HG02970 (cell line): Measurements from ENCODE around the gene FOSL1.

Experiments used
- ATAC-seq: cut with Tn5 transposase; IDR thresholded peaks from one replicate; pipeline ENCODE4 v1.9.1; 2021; ENCODE audit warnings: mild to moderate bottlenecking, moderate library complexity, moderate number of reproducible peaks; ENCODE audit not compliant: unreplicated experiment, low FRiP score

FOSL1 gene

DNA sequence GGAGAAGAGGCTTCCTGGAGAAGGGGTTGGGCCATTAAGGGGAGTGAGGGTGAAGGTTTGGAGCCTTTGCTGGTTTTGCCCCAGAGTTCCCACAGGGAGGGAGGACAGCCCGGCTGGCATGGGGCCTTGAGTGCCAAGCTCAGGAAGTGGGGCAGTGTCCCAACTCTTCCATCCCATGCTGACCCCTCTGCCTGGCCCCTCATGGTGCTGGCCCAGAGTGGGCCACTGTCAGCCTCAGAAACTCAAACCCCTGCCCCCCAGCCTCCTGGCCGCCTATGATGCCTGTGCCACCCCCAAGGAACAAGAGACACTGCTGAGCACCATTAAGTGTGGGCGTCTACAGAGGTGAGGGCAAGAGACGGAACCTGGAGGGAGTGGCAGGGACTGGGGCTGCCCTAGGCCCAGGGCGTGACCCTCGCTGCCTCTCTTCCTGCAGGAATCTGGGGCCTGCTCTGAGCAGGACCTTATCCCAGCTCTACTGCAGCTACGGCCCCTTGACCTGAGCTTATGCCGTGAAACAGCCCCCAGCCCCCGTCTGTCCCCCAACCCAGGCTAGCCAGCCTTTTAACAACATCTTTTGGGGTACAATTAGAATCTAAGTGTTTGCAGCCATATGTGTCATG lies 34.5 kb downstream of the FOSL1 start:
- ATAC-seq = no peak

DNA sequence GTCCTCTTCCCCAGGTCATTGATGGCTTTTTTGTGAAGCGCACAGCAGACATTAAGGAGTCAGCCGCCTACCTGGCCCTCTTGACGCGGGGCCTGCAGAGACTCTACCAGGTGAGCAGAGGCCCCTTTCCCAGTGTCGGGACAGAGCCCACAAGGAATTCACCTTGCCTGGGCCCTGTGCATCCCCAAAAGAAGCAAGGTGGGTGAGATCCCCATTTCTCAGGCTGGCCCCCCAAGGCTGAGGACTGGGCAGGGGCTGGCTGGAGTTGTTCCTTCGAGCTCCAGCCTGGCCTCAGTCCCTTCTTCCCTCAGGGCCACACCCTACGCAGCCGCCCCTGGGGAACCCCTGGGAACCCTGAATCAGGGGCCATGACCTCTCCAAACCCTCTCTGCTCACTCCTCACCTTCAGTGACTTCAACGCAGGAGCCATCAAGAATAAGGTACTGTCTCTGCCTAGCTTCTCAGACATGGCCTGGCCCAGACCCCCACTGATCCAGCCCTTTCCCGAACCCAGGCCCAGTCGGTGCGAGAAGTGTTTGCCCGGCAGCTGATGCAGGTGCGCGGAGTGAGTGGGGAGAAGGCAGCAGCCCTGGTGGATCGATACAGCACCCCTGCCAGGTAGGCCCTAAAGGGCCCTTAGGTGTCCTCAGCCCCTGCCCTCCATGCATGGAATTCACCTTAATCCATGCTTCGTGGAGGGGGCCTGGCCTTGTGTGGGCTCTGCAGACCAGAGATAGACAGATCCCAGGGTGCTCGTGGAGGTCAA lies 35.3 kb downstream of the FOSL1 start:
- ATAC-seq = no peak

GRCh38 chr11:65863889-65864705 lies 36.1 kb downstream of the FOSL1 start:
- ATAC-seq = no peak

DNA sequence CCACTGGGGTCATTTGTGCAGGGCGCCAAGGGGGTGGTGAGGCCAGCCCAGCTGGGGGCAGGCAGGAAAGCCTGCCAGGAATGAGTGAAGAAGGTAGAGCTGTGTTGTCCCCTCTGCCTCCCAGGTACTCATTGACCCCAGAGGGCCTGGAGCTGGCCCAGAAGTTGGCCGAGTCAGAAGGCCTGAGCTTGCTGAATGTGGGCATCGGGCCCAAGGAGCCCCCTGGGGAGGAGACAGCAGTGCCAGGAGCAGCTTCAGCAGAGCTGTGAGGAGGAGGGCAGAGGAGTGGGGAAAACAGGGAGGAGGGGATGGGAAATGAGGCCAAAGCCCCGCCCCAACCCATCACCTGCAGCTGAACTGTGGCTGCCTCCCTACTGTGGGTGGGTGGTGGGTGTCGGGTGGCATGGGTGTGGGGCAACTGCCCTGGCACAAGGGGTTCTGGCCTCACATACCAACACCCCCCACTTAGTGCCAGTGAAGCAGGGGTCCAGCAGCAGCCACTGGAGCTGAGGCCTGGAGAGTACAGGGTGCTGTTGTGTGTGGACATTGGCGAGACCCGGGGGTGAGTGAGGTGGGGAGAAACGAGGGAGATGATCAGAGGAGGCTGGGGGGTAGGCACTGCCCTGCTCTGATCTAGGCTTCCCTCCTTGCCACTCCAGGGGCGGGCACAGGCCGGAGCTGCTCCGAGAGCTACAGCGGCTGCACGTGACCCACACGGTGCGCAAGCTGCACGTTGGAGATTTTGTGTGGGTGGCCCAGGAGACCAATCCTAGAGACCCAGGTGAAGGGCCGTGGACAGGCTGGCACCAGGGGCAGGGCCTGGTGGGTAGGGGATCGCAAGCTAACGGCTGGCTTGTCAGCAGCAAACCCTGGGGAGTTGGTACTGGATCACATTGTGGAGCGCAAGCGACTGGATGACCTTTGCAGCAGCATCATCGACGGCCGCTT lies 37.0 kb downstream of the FOSL1 start:
- ATAC-seq = no peak

GRCh38 chr11:65862191-65862735 lies 37.9 kb downstream of the FOSL1 start:
- ATAC-seq = no peak

DNA sequence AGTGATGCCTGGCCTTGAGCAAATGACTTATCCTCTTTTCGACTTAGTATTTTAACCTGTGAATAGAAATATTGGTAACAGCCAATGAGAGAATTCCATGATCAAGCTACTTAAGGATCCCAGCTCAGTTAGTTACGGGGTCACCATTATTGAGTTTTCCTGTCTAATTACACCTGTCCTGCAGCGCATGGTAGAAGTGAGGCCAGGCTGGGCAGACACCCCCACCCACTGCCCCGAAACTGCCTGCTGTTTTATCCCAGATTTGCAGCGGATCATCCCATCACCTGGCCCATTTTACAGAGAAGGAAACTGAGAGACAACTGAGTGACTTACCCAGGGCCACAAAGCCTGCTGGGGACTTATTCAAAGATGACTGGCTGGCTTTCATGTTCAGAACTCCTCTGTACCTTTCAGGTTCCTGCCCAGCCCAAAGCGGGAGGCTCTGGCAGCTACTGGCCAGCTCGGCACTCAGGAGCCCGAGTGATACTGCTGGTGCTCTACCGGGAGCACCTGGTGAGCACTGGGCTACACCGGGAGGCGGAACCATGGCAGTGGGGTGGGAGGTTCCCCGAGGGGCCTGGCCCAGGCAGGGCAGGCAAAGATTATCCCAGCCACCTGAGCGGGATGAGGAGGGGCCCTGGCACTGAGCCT lies 38.5 kb downstream of the FOSL1 start:
- ATAC-seq = no peak

DNA sequence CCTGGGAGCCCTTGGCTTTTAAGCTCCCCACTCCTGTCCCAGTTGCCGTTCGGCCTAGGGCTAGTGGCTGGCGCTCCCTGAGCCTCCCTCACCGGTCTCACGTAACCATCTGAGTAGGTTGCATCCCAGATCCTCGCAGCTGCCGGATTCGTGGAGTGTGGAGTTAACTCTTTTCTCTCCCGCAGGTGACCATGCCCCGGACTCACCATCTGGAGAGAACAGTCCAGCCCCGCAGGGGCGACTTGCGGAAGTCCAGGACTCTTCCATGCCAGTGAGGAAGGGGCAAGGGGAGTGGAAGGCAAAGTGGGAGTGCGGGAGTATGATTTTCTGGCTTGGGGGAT lies 39.1 kb downstream of the FOSL1 start:
- ATAC-seq = no peak

- peak; percentile 22 for ATAC-seq
These were observed 39.7 kb downstream of the FOSL1 start, which contains the start of gene MUS81 for GRCh38 chr11:65860278-65861164. Gene MUS81 (plus strand): TSS chr11:65860433. CDS start chr11:65860754, 321 bp downstream.

GRCh38 chr11:65859812-65860277 lies 40.3 kb downstream of the FOSL1 start:
- ATAC-seq = no peak

- ATAC-seq = peak; percentile 37
These were observed 40.9 kb downstream of the FOSL1 start for GRCh38 chr11:65859095-65859811.

GRCh38 chr11:65858681-65859087 lies 41.5 kb downstream of the FOSL1 start:
- ATAC-seq = no peak

DNA sequence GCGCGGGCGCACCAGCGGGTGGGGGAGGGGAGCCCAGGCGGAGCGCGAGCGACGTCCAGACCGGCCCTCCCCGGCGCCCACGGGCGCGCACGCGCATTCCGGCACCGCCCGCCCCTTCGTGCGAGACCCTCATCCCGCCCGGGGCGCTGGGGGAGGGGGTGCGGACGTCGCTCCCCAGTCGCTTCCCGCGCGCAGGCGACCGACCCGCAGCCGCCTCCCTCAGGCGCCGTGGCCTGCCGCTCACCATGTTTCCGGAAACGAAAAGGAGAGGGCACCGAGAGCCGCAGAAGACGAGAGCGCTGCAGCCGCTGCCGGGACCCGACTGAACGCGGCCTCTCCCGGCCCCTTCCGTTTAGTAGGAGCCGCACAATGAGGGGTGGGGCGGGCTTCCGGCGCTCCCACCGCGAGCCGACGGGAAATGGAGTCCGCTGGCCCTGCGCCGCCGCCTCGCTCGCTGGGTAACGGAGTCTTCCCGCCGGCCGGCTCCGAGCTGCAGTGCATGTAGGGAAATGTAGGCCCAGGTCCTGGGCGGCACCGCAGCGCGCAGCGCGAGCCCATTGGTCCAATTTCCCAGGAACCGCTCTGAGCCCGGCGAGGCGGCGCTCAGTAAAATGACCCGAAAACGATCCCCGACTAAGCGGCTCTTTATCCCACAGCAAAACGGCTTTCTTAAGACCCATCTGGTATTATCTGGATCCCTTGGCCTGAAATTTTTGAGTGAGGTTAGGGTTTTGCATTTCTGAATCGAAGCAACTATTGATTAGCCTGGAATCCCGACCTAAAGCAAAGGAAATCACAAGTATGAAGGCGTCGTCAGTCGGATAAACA lies 42.1 kb downstream of the FOSL1 start, which contains the start of gene CFL1:
TSS of gene CFL1 (minus strand) at position 328 of the 828 bp plus-strand sequence. CDS start at position 247, 81 bp downstream.
- ATAC-seq = peak; percentile 50

GRCh38 chr11:65857500-65857852 lies 42.7 kb downstream of the FOSL1 start:
- peak; percentile 9 for ATAC-seq

- peak; percentile 26 for ATAC-seq
These were observed 43.3 kb downstream of the FOSL1 start for GRCh38 chr11:65856689-65857499.

DNA sequence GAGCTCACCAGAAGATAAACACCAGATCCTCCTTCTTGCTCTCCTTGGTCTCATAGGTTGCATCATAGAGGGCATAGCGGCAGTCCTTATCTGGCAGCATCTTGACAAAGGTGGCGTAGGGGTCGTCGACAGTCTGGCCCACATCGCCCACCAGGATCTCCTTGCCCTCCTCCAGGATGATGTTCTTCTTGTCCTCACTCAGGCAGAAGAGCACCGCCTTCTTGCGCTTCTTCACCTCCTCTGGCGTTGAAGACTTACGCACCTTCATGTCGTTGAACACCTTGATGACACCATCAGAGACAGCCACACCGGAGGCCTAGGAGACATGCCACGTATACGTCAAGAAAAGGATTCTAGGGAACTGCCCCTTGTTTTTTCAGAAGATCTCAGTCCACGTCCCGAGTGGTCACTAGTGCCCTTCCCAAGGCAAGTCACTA lies 44.2 kb downstream of the FOSL1 start:
- no peak for ATAC-seq
